ENCODE results near the gene ECSIT. TPM values are rescaled to one million over a fixed set of nuclear protein-coding genes. Genes with fewer than 3 reads are reported as not detected.

Gene ECSIT
- total and polyA plus RNA-seq, 7 donors = 84.3 to 196 (median 113) TPM

GRCh38 chr19:11554160-11554559 is 25.2 kb upstream of the ECSIT start:
- Histone ChIP-seq H3K27ac (no peak overlapping the region), H3K4me1 (peaks cover 13% of the 10 kb centered on the region), H3K36me3 (ENCODE audit: insufficient read depth in 1 of 2, low read depth in 1 of 2) (peaks cover 0 to 27% of the 10 kb centered on the region in 2 donors), H3K27me3 (ENCODE audit: insufficient read depth in 3 of 3, low read length in 2 of 3) (no peaks in the 10 kb centered on the region), H3K4me3 (no peak overlapping the region), H3K9me3 (no peaks in the 10 kb centered on the region)
- TF ChIP-seq CTCF (IDR thresholded peaks at IDR 0.05) = no peak
- intact Hi-C loops (cut with DNase I) = no loop called here
- WGBS, 3 donors = 90 to 93% (median 91%) methylated on average over 11 to 12 of the region's 12 CpGs
- no peak for ATAC-seq
- DNase-seq = no peak

GRCh38 chr19:11552666-11553372 is 23.9 kb upstream of the ECSIT start:
- intact Hi-C loops (cut with DNase I) = no loop called here
- no peak for DNase-seq
- Histone ChIP-seq H3K27me3 (ENCODE audit: insufficient read depth in 3 of 3, low read length in 2 of 3) (no peaks in the 10 kb centered on the region), H3K4me3 (no peak overlapping the region), H3K27ac (no peak overlapping the region), H3K36me3 (ENCODE audit: insufficient read depth in 1 of 2, low read depth in 1 of 2) (peaks cover 0 to 27% of the 10 kb centered on the region in 2 donors), H3K9me3 (no peaks in the 10 kb centered on the region), H3K4me1 (peaks cover 6% of the 10 kb centered on the region)
- 77 to 81% (median 79%) methylated on average over 20 of the region's 20 CpGs for WGBS, 3 donors
- ATAC-seq = no peak
- TF ChIP-seq CTCF (IDR thresholded peaks at IDR 0.05) = no peak

GRCh38 chr19:11551603-11552235 is 22.8 kb upstream of the ECSIT start:
- peaks cover 0 to 27% of the 10 kb centered on the region in 2 donors for H3K36me3 ChIP-seq (ENCODE audit: insufficient read depth in 1 of 2, low read depth in 1 of 2)

GRCh38 chr19:11550265-11550664 is 21.3 kb upstream of the ECSIT start:
- DNase-seq = no peak
- no peaks in the 10 kb centered on the region for H3K9me3 ChIP-seq
- intact Hi-C loops (cut with DNase I) = no loop called here
- no peak overlapping the region for H3K4me3 ChIP-seq
- WGBS, 3 donors = 87 to 92% (median 90%) methylated on average over 8 of the region's 8 CpGs
- H3K36me3 ChIP-seq (ENCODE audit: insufficient read depth in 1 of 2, low read depth in 1 of 2) = peaks cover 0 to 26% of the 10 kb centered on the region in 2 donors
- no peak overlapping the region for H3K27ac ChIP-seq
- no peak for ATAC-seq
- no peaks in the 10 kb centered on the region for H3K4me1 ChIP-seq
- H3K27me3 ChIP-seq (ENCODE audit: insufficient read depth in 3 of 3, low read length in 2 of 3) = no peaks in the 10 kb centered on the region
- no peak for TF ChIP-seq CTCF (IDR thresholded peaks at IDR 0.05)

More at GRCh38 chr19:11551603-11552235, 22.8 kb upstream of the ECSIT start:
- TF ChIP-seq CTCF (IDR thresholded peaks at IDR 0.05) = peak; percentile 15
- H3K9me3 ChIP-seq = no peaks in the 10 kb centered on the region
- H3K27ac ChIP-seq = peak overlapping the region; percentile 36
- H3K4me3 ChIP-seq = no peak overlapping the region
- intact Hi-C loops (cut with DNase I) = no loop called here
- H3K27me3 ChIP-seq (ENCODE audit: insufficient read depth in 3 of 3, low read length in 2 of 3) = no peaks in the 10 kb centered on the region
- ATAC-seq = peak in 3 of 4 donors; percentile 41 to 67 (median 63)
- H3K4me1 ChIP-seq = peaks cover 3% of the 10 kb centered on the region
- DNase-seq = peak in 1 of 2 donors; percentile 21
- 63 to 73% (median 66%) methylated on average over 25 to 26 of the region's 26 CpGs for WGBS, 3 donors
